CD8-positive, alpha-beta memory T cell (primary cell): Measurements from ENCODE around the gene ABCC6. TPM values are rescaled to one million over a fixed set of nuclear protein-coding genes. Genes with fewer than 3 reads are reported as not detected.
"Not testable (repeated sequence)": the region's sequence is repeated elsewhere in the genome, so short reads cannot be mapped to it uniquely, and the experiment has no call there.

Experiments
- CTCF ChIA-PET: fragments of 350-600 bp; sonication (Branson Sonifier 250); formaldehyde crosslinking; loops from one replicate; lab custom pipeline; 2021; ENCODE audit warnings: antibody characterized with exemption; lab: Charles Lee
- POLR2A ChIA-PET: fragments of 350-600 bp; sonication (Branson Sonifier 250); formaldehyde crosslinking; loops from one replicate; lab custom pipeline; 2021; ENCODE audit warnings: antibody characterized with exemption; lab: Charles Lee
- DNase-seq, 5 donors: peaks; one replicate each; pipeline versions ENCODE4 v3.0.0 to v3.0.0-alpha.2; 2020 to 2022; ENCODE audit warnings: mixed read lengths in 1 of 5
- H3K27ac ChIP-seq: one replicate; pipeline ENCODE4 v1.7.0; 2013; ENCODE audit warnings: low read depth, mild to moderate bottlenecking, low read length, moderate library complexity
- H3K27me3 ChIP-seq: 2 replicates; pipeline ENCODE4 v1.7.0; 2013; ENCODE audit warnings: low read length, mild to moderate bottlenecking; ENCODE audit not compliant: insufficient read depth, poor library complexity, severe bottlenecking
- H3K36me3 ChIP-seq: 2 replicates; pipeline ENCODE4 v1.7.0; 2013; ENCODE audit warnings: mild to moderate bottlenecking, low read length, moderate library complexity; ENCODE audit not compliant: insufficient read depth
- H3K4me1 ChIP-seq: 2 replicates; pipeline ENCODE4 v1.7.0; 2013; ENCODE audit warnings: mild to moderate bottlenecking, low read length, moderate library complexity; ENCODE audit not compliant: insufficient read depth
- H3K4me3 ChIP-seq: 2 replicates; pipeline ENCODE4 v1.7.0; 2013; ENCODE audit warnings: mild to moderate bottlenecking, low read length
- H3K9me3 ChIP-seq: 2 replicates; pipeline ENCODE4 v1.7.0; 2013; ENCODE audit warnings: mild to moderate bottlenecking, low read length
- H3K27ac Mint-ChIP-seq, 8 donors: one replicate each; pipeline ENCODE4 v1.8.0; 2020 to 2021; ENCODE audit warnings: mixed read lengths in 8 of 8, mild to moderate bottlenecking in 6 of 8, inconsistent platforms in 3 of 8, moderate library complexity in 3 of 8
- H3K27me3 Mint-ChIP-seq, 2 donors: one replicate each; pipeline ENCODE4 v1.8.0; 2020 to 2021; ENCODE audit warnings: mixed read lengths in 2 of 2, mild to moderate bottlenecking in 1 of 2, moderate library complexity in 1 of 2
- H3K36me3 Mint-ChIP-seq, 3 donors: one replicate each; pipeline ENCODE4 v1.8.0; 2020 to 2021; ENCODE audit warnings: mixed read lengths in 3 of 3, inconsistent platforms in 1 of 3, mild to moderate bottlenecking in 1 of 3
- H3K4me1 Mint-ChIP-seq, 3 donors: one replicate each; pipeline ENCODE4 v1.8.0; 2020 to 2021; ENCODE audit warnings: mixed read lengths in 3 of 3, inconsistent platforms in 1 of 3, mild to moderate bottlenecking in 1 of 3
- H3K4me3 Mint-ChIP-seq, 7 donors: one replicate each; pipeline ENCODE4 v1.8.0; 2020 to 2021; ENCODE audit warnings: mixed read lengths in 7 of 7, mild to moderate bottlenecking in 6 of 7, moderate library complexity in 4 of 7, inconsistent platforms in 2 of 7
- H3K9me3 Mint-ChIP-seq, 5 donors: one replicate each; pipeline ENCODE4 v1.8.0; 2020 to 2022; ENCODE audit warnings: mixed read lengths in 5 of 5, mild to moderate bottlenecking in 3 of 5, moderate library complexity in 2 of 5, inconsistent platforms in 1 of 5
- polyA plus RNA-seq: library from polyadenylated mRNA; unstranded; fragments of 300-500 nt; fragmentation: Illumina TruSeq; gene quantifications from one replicate; pipeline ENCODE4 v1.2.3, GENCODE V29; 2021
- total RNA-seq, 2 experiments: library from RNA; stranded (reverse); gene quantifications; one replicate each; pipeline ENCODE4 v1.2.3, GENCODE V29; 2021

ABCC6 gene
- total and polyA plus RNA-seq, 3 experiments from 2014 or later: 0.18 TPM; not detected in 2

- H3K27me3 ChIP-seq: no peaks in the 10 kb centered on the region
- Mint-ChIP-seq H3K27me3 (no peaks in the 10 kb centered on the region), H3K4me3 (no peak overlapping the region), H3K9me3 (no peaks in the 10 kb centered on the region), H3K4me1 (no peaks in the 10 kb centered on the region), H3K27ac (no peak overlapping the region), H3K36me3 (peaks cover 15 to 88% (median 15%) of the 10 kb centered on the region in 3 donors)
- no peak overlapping the region for H3K27ac ChIP-seq
- no peak for DNase-seq
- CTCF ChIA-PET: interaction anchor here (0.6 kb wide), 1 partner anchor 9 kb away, joined by 3 read pairs; no protein-coding TSS in a partner anchor
- peaks cover 39% of the 10 kb centered on the region for H3K36me3 ChIP-seq
- H3K4me3 ChIP-seq: no peak overlapping the region
- no peaks in the 10 kb centered on the region for H3K9me3 ChIP-seq
- no peaks in the 10 kb centered on the region for H3K4me1 ChIP-seq
- POLR2A ChIA-PET: no interaction called here
These were observed 113.7 kb downstream of the ABCC6 start for GRCh38 chr16:16109453-16110110.

- Mint-ChIP-seq H3K9me3 (no peaks in the 10 kb centered on the region), H3K4me3 (no peak overlapping the region), H3K4me1 (no peaks in the 10 kb centered on the region), H3K27me3 (no peaks in the 10 kb centered on the region), H3K27ac (peak overlapping the region in 2 of 8 donors; percentile 71 to 82), H3K36me3 (peaks cover 17 to 87% (median 20%) of the 10 kb centered on the region in 3 donors)
- Histone ChIP-seq H3K27me3 (no peaks in the 10 kb centered on the region), H3K27ac (no peak overlapping the region), H3K4me3 (no peak overlapping the region), H3K4me1 (no peaks in the 10 kb centered on the region), H3K9me3 (no peaks in the 10 kb centered on the region), H3K36me3 (peaks cover 33% of the 10 kb centered on the region)
- POLR2A ChIA-PET: no interaction called here
- no peak for DNase-seq
- CTCF ChIA-PET: no interaction called here
These were observed 114.5 kb downstream of the ABCC6 start for GRCh38 chr16:16108759-16109158.

GRCh38 chr16:16107839-16108238 is 115.5 kb downstream of the ABCC6 start:
- no peaks in the 10 kb centered on the region for H3K27me3 ChIP-seq
- H3K4me1 ChIP-seq: no peaks in the 10 kb centered on the region
- no peak overlapping the region for H3K4me3 Mint-ChIP-seq
- H3K27ac Mint-ChIP-seq: peak overlapping the region in 1 of 8 donors; percentile 36
- H3K27ac ChIP-seq: no peak overlapping the region
- no peaks in the 10 kb centered on the region for H3K4me1 Mint-ChIP-seq
- H3K4me3 ChIP-seq: no peak overlapping the region
- peaks cover 27% of the 10 kb centered on the region for H3K36me3 ChIP-seq
- no peaks in the 10 kb centered on the region for H3K27me3 Mint-ChIP-seq
- POLR2A ChIA-PET: no interaction called here
- CTCF ChIA-PET: no interaction called here
- H3K9me3 Mint-ChIP-seq: no peaks in the 10 kb centered on the region
- DNase-seq: no peak
- no peaks in the 10 kb centered on the region for H3K9me3 ChIP-seq
- peaks cover 16 to 87% (median 25%) of the 10 kb centered on the region in 3 donors for H3K36me3 Mint-ChIP-seq

- Histone ChIP-seq H3K27me3 (no peaks in the 10 kb centered on the region), H3K9me3 (no peaks in the 10 kb centered on the region), H3K36me3 (peaks cover 20% of the 10 kb centered on the region), H3K4me3 (no peak overlapping the region), H3K27ac (no peak overlapping the region), H3K4me1 (no peaks in the 10 kb centered on the region)
- ChIA-PET POLR2A (no interaction called here), CTCF (no interaction called here)
- peaks cover 0 to under 1% (median 0%) of the 10 kb centered on the region in 3 donors for H3K4me1 Mint-ChIP-seq
- peak overlapping the region in 1 of 8 donors; percentile 38 for H3K27ac Mint-ChIP-seq
- no peaks in the 10 kb centered on the region for H3K9me3 Mint-ChIP-seq
- no peak for DNase-seq
- H3K27me3 Mint-ChIP-seq: peaks cover 0 to 2% of the 10 kb centered on the region in 2 donors
- peaks cover 12 to 87% (median 16%) of the 10 kb centered on the region in 3 donors for H3K36me3 Mint-ChIP-seq
- H3K4me3 Mint-ChIP-seq: no peak overlapping the region
These were observed 116.8 kb downstream of the ABCC6 start for GRCh38 chr16:16106466-16106865.

- peaks cover 13 to 82% (median 15%) of the 10 kb centered on the region in 3 donors for H3K36me3 Mint-ChIP-seq
- CTCF ChIA-PET: no interaction called here
These were observed 117.6 kb downstream of the ABCC6 start for GRCh38 chr16:16105646-16106045.

GRCh38 chr16:16104804-16105141 is 118.5 kb downstream of the ABCC6 start:
- H3K27me3 ChIP-seq, DNase-seq, POLR2A ChIA-PET, H3K9me3 ChIP-seq, H3K27ac Mint-ChIP-seq, H3K4me1 ChIP-seq, H3K27ac ChIP-seq, CTCF ChIA-PET, H3K4me3 Mint-ChIP-seq, H3K9me3 Mint-ChIP-seq, H3K4me1 Mint-ChIP-seq, H3K4me3 ChIP-seq, H3K27me3 Mint-ChIP-seq: not testable (repeated sequence)
- peaks cover 13 to 83% (median 15%) of the 10 kb centered on the region in 3 donors for H3K36me3 Mint-ChIP-seq
- peaks cover 21% of the 10 kb centered on the region for H3K36me3 ChIP-seq

More at GRCh38 chr16:16105646-16106045, 117.6 kb downstream of the ABCC6 start:
- H3K36me3 ChIP-seq: peaks cover 17% of the 10 kb centered on the region
- no peak overlapping the region for H3K4me3 ChIP-seq
- Mint-ChIP-seq H3K27ac (no peak overlapping the region), H3K4me3 (no peak overlapping the region), H3K9me3 (no peaks in the 10 kb centered on the region), H3K27me3 (peaks cover 0 to 2% of the 10 kb centered on the region in 2 donors), H3K4me1 (peaks cover 0 to 1% (median 0%) of the 10 kb centered on the region in 3 donors)
- DNase-seq: no peak
- no peaks in the 10 kb centered on the region for H3K27me3 ChIP-seq
- no peaks in the 10 kb centered on the region for H3K4me1 ChIP-seq
- POLR2A ChIA-PET: no interaction called here
- H3K27ac ChIP-seq: no peak overlapping the region
- no peaks in the 10 kb centered on the region for H3K9me3 ChIP-seq

- H3K4me3 ChIP-seq, H3K4me3 Mint-ChIP-seq, H3K4me1 Mint-ChIP-seq, POLR2A ChIA-PET, H3K27ac ChIP-seq, H3K4me1 ChIP-seq, H3K27me3 ChIP-seq, DNase-seq, H3K9me3 ChIP-seq, CTCF ChIA-PET, H3K9me3 Mint-ChIP-seq, H3K27me3 Mint-ChIP-seq: not testable (repeated sequence)
- H3K36me3 Mint-ChIP-seq: peaks cover 11 to 81% (median 15%) of the 10 kb centered on the region in 3 donors
- peaks cover 24% of the 10 kb centered on the region for H3K36me3 ChIP-seq
- H3K27ac Mint-ChIP-seq: peak overlapping the region in 1 of 8 donors; percentile 19
These were observed 119.0 kb downstream of the ABCC6 start for GRCh38 chr16:16104132-16104803.

GRCh38 chr16:16102738-16103137 is 120.6 kb downstream of the ABCC6 start:
- Mint-ChIP-seq H3K27ac (peak overlapping the region in 2 of 8 donors; percentile 43 to 92), H3K4me1 (peaks cover 0 to 1% (median 0%) of the 10 kb centered on the region in 3 donors)

More at GRCh38 chr16:16102738-16103137, 120.6 kb downstream of the ABCC6 start:
- no peak overlapping the region for H3K4me3 ChIP-seq
- POLR2A ChIA-PET: no interaction called here
- H3K27me3 ChIP-seq: no peaks in the 10 kb centered on the region
- DNase-seq: no peak
- no peaks in the 10 kb centered on the region for H3K9me3 ChIP-seq
- H3K27ac ChIP-seq: no peak overlapping the region
- H3K36me3 ChIP-seq: peaks cover 32% of the 10 kb centered on the region
- CTCF ChIA-PET: no interaction called here
- H3K4me3 Mint-ChIP-seq: no peak overlapping the region
- peaks cover 0 to 2% of the 10 kb centered on the region in 2 donors for H3K27me3 Mint-ChIP-seq
- no peaks in the 10 kb centered on the region for H3K9me3 Mint-ChIP-seq
- H3K4me1 ChIP-seq: no peaks in the 10 kb centered on the region
- H3K36me3 Mint-ChIP-seq: peaks cover 9 to 82% (median 13%) of the 10 kb centered on the region in 3 donors
